ENCODE measurements around the gene MLLT10.

DNA sequence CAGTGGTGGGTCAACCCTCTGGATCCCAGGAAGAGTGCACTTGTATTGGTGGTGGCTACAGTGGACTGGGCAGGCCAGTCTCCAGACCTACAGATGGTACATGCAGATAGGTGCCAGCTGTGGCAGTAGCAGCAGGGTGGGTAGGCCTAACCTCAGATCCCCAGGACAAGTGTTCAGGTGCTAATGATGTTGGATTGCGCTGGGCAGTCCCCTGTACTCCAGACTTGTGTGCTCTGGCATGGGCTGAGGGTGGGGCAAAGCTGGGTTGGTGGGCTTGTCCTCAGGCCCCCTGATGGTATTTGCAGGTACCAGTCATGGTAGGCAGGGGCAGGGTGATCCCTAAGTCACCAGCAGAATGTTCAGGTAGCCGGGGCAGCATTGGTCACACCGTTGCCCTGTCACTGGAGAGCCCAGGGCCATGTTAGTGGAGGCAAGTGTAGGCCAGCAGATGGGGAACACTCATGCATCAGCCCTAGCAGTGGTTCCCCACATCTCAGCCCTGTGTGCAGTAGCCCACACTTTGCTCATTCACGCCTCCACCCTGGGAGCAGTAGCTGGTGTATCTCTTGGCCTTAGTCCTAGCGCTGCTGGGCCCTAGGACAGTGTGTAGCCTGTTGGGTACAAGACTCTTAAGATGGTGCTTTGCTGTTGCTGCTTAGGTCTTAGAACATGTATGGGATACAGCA lies 171.3 kb downstream of the MLLT10 start:
- no peak for TF ChIP-seq ZFP3 (CRISPR knock-in tag; IDR thresholded peaks at IDR 0.05)
- no peak for TF ChIP-seq GLIS3 (CRISPR knock-in tag; IDR thresholded peaks at IDR 0.05)
- no peak for TF ChIP-seq TOX (CRISPR knock-in tag; IDR thresholded peaks at IDR 0.05; ENCODE audit: borderline replicate concordance)
- TF ChIP-seq, protein P1, sequence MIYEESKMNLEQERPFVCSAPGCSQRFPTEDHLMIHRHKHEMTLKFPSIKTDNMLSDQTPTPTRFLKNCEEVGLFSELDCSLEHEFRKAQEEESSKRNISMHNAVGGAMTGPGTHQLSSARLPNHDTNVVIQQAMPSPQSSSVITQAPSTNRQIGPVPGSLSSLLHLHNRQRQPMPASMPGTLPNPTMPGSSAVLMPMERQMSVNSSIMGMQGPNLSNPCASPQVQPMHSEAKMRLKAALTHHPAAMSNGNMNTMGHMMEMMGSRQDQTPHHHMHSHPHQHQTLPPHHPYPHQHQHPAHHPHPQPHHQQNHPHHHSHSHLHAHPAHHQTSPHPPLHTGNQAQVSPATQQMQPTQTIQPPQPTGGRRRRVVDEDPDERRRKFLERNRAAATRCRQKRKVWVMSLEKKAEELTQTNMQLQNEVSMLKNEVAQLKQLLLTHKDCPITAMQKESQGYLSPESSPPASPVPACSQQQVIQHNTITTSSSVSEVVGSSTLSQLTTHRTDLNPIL (CRISPR knock-in tag; IDR thresholded peaks at IDR 0.05; ENCODE audit: low read depth): no peak
- no peak for TF ChIP-seq ISL1 (CRISPR knock-in tag; IDR thresholded peaks at IDR 0.05)
- TF ChIP-seq BACH2 (CRISPR knock-in tag; IDR thresholded peaks at IDR 0.05; ENCODE audit: borderline replicate concordance): no peak
- no peak for TF ChIP-seq ZNF565 (CRISPR knock-in tag; conservative IDR thresholded peaks at IDR 0.05; ENCODE audit: low read depth)
- TF ChIP-seq CSDC2 (CRISPR knock-in tag; IDR thresholded peaks at IDR 0.05): no peak
- TF ChIP-seq ARNTL (CRISPR knock-in tag; IDR thresholded peaks at IDR 0.05; ENCODE audit: borderline replicate concordance, low read depth): no peak
- TF ChIP-seq, protein P2, sequence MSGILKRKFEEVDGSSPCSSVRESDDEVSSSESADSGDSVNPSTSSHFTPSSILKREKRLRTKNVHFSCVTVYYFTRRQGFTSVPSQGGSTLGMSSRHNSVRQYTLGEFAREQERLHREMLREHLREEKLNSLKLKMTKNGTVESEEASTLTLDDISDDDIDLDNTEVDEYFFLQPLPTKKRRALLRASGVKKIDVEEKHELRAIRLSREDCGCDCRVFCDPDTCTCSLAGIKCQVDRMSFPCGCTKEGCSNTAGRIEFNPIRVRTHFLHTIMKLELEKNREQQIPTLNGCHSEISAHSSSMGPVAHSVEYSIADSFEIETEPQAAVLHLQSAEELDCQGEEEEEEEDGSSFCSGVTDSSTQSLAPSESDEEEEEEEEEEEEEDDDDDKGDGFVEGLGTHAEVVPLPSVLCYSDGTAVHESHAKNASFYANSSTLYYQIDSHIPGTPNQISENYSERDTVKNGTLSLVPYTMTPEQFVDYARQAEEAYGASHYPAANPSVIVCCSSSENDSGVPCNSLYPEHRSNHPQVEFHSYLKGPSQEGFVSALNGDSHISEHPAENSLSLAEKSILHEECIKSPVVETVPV (CRISPR knock-in tag; IDR thresholded peaks at IDR 0.05): no peak
- no peak for TF ChIP-seq OSR1 (CRISPR knock-in tag; IDR thresholded peaks at IDR 0.05)
- TF ChIP-seq RARB (CRISPR knock-in tag; IDR thresholded peaks at IDR 0.05): no peak
- TF ChIP-seq, protein P3, sequence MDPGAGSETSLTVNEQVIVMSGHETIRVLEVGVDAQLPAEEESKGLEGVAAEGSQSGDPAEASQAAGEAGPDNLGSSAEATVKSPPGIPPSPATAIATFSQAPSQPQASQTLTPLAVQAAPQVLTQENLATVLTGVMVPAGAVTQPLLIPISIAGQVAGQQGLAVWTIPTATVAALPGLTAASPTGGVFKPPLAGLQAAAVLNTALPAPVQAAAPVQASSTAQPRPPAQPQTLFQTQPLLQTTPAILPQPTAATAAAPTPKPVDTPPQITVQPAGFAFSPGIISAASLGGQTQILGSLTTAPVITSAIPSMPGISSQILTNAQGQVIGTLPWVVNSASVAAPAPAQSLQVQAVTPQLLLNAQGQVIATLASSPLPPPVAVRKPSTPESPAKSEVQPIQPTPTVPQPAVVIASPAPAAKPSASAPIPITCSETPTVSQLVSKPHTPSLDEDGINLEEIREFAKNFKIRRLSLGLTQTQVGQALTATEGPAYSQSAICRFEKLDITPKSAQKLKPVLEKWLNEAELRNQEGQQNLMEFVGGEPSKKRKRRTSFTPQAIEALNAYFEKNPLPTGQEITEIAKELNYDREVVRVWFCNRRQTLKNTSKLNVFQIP (CRISPR knock-in tag; IDR thresholded peaks at IDR 0.05; ENCODE audit: borderline replicate concordance, low read depth): no peak
